Measurements from ENCODE around the gene ZBTB26.

Gene ZBTB26

DNA sequence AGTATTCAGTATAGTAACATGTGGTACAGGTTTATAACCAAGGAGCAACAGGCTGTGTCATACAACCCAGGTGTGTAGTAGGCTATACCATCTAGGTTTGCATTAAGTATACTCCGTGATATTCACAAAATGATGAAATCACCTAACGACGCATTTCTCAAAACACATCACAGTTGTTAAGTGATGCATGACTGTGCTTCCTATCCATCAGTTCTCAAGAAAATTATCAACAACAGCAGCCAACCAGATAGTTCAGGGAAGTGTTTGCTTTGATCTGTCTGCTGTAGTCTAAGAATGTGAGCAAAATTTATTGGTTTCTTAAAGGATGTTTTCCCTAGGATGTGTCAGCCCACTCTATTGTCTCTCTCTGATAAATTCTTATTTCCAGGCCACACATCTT is 7.4 kb downstream of the ZBTB26 start:
- H3K9me3 ChIP-seq (ENCODE audit: control insufficient read depth, low read length): no peaks in the 10 kb centered on the region
- H4K91ac ChIP-seq (ENCODE audit: low read length): no peak overlapping the region
- WGBS: 90% methylated on average over 3 of the region's 3 CpGs
- peaks cover 18% of the 10 kb centered on the region for H3K79me1 ChIP-seq (replicated peaks; ENCODE audit: low read length, poor library complexity, severe bottlenecking)
- H3K4me3 ChIP-seq (ENCODE audit: insufficient read depth in 1 of 2, low read depth in 1 of 2, low read length in 2 of 2): no peak overlapping the region
- no peak overlapping the region for H3K4ac ChIP-seq (ENCODE audit: low read depth in 1 of 2, low read length in 2 of 2)
- no peak overlapping the region for H3K23ac ChIP-seq (ENCODE audit: low read length in 2 of 2)
- H3K9ac ChIP-seq (ENCODE audit: low read length): no peak overlapping the region
- H3K14ac ChIP-seq (ENCODE audit: low read length in 2 of 2): no peak overlapping the region
- no peak overlapping the region for H3K27ac ChIP-seq (ENCODE audit: low read length, poor library complexity, severe bottlenecking)
- H2BK5ac ChIP-seq (ENCODE audit: low read depth, low read length, poor library complexity, severe bottlenecking): no peak overlapping the region
- DNase-seq: no peak
- no peak overlapping the region for H2AFZ ChIP-seq (ENCODE audit: low read depth, low read length)
- H3K36me3 ChIP-seq (ENCODE audit: control insufficient read depth in 1 of 2, insufficient read depth in 2 of 2, low read depth in 1 of 2, low read length in 2 of 2): peaks cover 6 to 19% of the 10 kb centered on the region in 2 experiments
- no peak overlapping the region for H2BK120ac ChIP-seq (ENCODE audit: low read depth, low read length)
- H2BK12ac ChIP-seq (ENCODE audit: low read length in 2 of 2): no peak overlapping the region
- H3K4me1 ChIP-seq (ENCODE audit: control insufficient read depth, insufficient read depth, low read depth, low read length): no peaks in the 10 kb centered on the region
- H3K4me2 ChIP-seq (ENCODE audit: low read length, poor library complexity, severe bottlenecking): no peak overlapping the region
- no peaks in the 10 kb centered on the region for H3K27me3 ChIP-seq (ENCODE audit: control insufficient read depth in 1 of 2, insufficient read depth in 1 of 2, low read length in 2 of 2)
- H4K8ac ChIP-seq (ENCODE audit: low read length): no peak overlapping the region
- H2BK15ac ChIP-seq (ENCODE audit: low read depth, poor library complexity, severe bottlenecking): no peak overlapping the region
- no peak overlapping the region for H2AK5ac ChIP-seq (ENCODE audit: low read length, severe bottlenecking)
- no peak overlapping the region for H3K18ac ChIP-seq (ENCODE audit: low read depth in 1 of 2, low read length in 2 of 2)

DNA sequence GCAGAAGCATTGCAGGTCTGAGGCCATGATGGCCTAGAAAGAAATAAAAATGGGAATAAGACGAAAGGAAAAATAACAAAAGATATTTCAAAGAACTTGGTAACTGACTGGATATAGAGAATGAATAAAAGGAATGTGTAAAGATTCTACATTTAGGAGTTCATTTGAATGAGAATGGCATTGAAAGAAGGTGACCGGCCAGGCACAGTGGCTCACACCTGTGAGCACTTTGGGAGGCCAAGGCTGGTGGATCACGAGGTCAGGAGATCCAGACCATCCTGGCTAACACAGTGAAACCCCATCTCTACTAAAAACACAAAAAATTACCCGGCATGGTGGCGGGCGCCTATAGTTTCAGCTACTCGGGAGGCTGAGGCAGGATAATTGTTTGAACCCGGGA is 8.6 kb downstream of the ZBTB26 start:
- Histone ChIP-seq H2BK5ac (ENCODE audit: low read depth, low read length, poor library complexity, severe bottlenecking) (no peak overlapping the region), H3K4me3 (ENCODE audit: insufficient read depth in 1 of 2, low read depth in 1 of 2, low read length in 2 of 2) (no peak overlapping the region), H3K18ac (ENCODE audit: low read depth in 1 of 2, low read length in 2 of 2) (no peak overlapping the region), H2BK15ac (ENCODE audit: low read depth, poor library complexity, severe bottlenecking) (no peak overlapping the region), H3K14ac (ENCODE audit: low read length in 2 of 2) (no peak overlapping the region), H3K9ac (ENCODE audit: low read length) (no peak overlapping the region), H2BK120ac (ENCODE audit: low read depth, low read length) (no peak overlapping the region), H3K4ac (ENCODE audit: low read depth in 1 of 2, low read length in 2 of 2) (no peak overlapping the region), H3K27ac (ENCODE audit: low read length, poor library complexity, severe bottlenecking) (no peak overlapping the region), H3K27me3 (ENCODE audit: control insufficient read depth in 1 of 2, insufficient read depth in 1 of 2, low read length in 2 of 2) (no peaks in the 10 kb centered on the region), H2BK12ac (ENCODE audit: low read length in 2 of 2) (no peak overlapping the region), H3K79me1 (replicated peaks; ENCODE audit: low read length, poor library complexity, severe bottlenecking) (peaks cover 19% of the 10 kb centered on the region), H3K9me3 (ENCODE audit: control insufficient read depth, low read length) (no peaks in the 10 kb centered on the region), H4K8ac (ENCODE audit: low read length) (no peak overlapping the region), H3K4me1 (ENCODE audit: control insufficient read depth, insufficient read depth, low read depth, low read length) (no peaks in the 10 kb centered on the region), H2AK5ac (ENCODE audit: low read length, severe bottlenecking) (no peak overlapping the region), H3K4me2 (ENCODE audit: low read length, poor library complexity, severe bottlenecking) (no peak overlapping the region), H4K91ac (ENCODE audit: low read length) (no peak overlapping the region), H3K36me3 (ENCODE audit: control insufficient read depth in 1 of 2, insufficient read depth in 2 of 2, low read depth in 1 of 2, low read length in 2 of 2) (peaks cover 6 to 30% of the 10 kb centered on the region in 2 experiments), H3K23ac (ENCODE audit: low read length in 2 of 2) (no peak overlapping the region), H2AFZ (ENCODE audit: low read depth, low read length) (no peak overlapping the region)
- 97% methylated on average over 4 of the region's 8 CpGs for WGBS
- DNase-seq: no peak

DNA sequence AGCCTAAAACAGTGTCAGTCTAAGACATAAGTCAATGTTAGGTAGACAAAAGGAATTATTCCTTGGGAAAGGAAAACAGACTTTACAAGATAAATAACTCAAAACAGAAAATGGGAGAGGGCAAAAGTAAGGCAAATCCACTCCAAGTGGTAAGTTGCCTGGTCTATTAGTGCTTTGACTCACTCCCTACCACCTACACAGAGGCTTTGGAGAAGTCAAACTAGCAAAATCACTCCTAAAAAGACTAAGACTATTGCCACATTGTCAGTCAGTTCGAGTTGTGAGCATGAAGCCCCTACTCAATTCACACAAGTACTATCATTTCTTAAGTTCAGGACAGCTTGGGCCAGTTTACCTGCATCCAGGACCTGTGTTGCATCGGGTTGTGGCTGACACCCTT is 13.0 kb downstream of the ZBTB26 start:
- H3K18ac ChIP-seq (ENCODE audit: low read depth in 1 of 2, low read length in 2 of 2): no peak overlapping the region
- no peak overlapping the region for H3K27ac ChIP-seq (ENCODE audit: low read length, poor library complexity, severe bottlenecking)
- H3K79me1 ChIP-seq (replicated peaks; ENCODE audit: low read length, poor library complexity, severe bottlenecking): peaks cover 22% of the 10 kb centered on the region
- H3K4me2 ChIP-seq (ENCODE audit: low read length, poor library complexity, severe bottlenecking): no peak overlapping the region
- H2BK5ac ChIP-seq (ENCODE audit: low read depth, low read length, poor library complexity, severe bottlenecking): no peak overlapping the region
- H2BK120ac ChIP-seq (ENCODE audit: low read depth, low read length): no peak overlapping the region
- no peaks in the 10 kb centered on the region for H3K4me1 ChIP-seq (ENCODE audit: control insufficient read depth, insufficient read depth, low read depth, low read length)
- DNase-seq: no peak
- no peak overlapping the region for H3K23ac ChIP-seq (ENCODE audit: low read length in 2 of 2)
- H4K8ac ChIP-seq (ENCODE audit: low read length): no peak overlapping the region
- no peaks in the 10 kb centered on the region for H3K9me3 ChIP-seq (ENCODE audit: control insufficient read depth, low read length)
- no peak overlapping the region for H3K14ac ChIP-seq (ENCODE audit: low read length in 2 of 2)
- H2AK5ac ChIP-seq (ENCODE audit: low read length, severe bottlenecking): no peak overlapping the region
- H3K4ac ChIP-seq (ENCODE audit: low read depth in 1 of 2, low read length in 2 of 2): no peak overlapping the region
- no peak overlapping the region for H3K9ac ChIP-seq (ENCODE audit: low read length)
- WGBS: 87% methylated on average over 2 of the region's 2 CpGs
- peaks cover 0 to 30% of the 10 kb centered on the region in 2 experiments for H3K36me3 ChIP-seq (ENCODE audit: control insufficient read depth in 1 of 2, insufficient read depth in 2 of 2, low read depth in 1 of 2, low read length in 2 of 2)
- no peak overlapping the region for H3K4me3 ChIP-seq (ENCODE audit: insufficient read depth in 1 of 2, low read depth in 1 of 2, low read length in 2 of 2)
- H4K91ac ChIP-seq (ENCODE audit: low read length): no peak overlapping the region
- no peak overlapping the region for H2BK12ac ChIP-seq (ENCODE audit: low read length in 2 of 2)
- no peak overlapping the region for H2AFZ ChIP-seq (ENCODE audit: low read depth, low read length)
- H3K27me3 ChIP-seq (ENCODE audit: control insufficient read depth in 1 of 2, insufficient read depth in 1 of 2, low read length in 2 of 2): no peaks in the 10 kb centered on the region
- H2BK15ac ChIP-seq (ENCODE audit: low read depth, poor library complexity, severe bottlenecking): no peak overlapping the region

DNA sequence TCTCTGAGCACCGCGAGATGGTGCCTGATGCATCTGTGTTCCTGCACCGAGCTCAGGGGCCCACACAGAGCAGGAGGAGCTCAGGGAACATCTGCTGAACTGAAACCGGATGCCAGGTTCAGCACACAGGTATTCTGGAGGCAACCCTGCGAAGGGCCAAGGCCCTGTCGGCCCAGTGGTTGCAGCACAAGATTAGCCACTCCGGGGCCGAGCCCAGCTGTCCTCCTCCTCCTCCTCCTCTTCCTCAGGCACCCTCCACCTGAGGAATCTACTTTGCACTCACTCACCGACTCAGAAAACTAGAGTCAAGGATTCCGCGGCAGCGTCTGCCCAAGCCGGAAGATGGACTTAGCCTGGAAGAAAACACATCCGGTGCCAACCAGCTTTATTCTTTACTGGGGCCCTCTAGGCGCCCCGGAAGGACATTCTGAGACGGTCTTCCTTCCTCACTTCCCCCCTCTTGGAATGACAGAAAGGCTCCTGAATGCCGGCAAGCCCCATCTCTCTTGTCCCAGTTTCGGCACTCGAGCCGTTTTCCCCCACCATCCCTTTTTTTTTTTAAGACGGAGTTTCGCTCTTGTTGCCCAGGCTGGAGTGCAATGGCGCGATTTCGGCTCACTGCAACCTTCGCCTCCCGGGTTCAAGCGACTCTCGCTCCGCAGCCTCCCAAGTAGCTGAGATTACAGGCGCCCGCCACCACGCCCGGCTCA is 18.2 kb downstream of the ZBTB26 start, which contains the start of gene ZBTB6:
Gene ZBTB6 (minus strand): TSS at position 360 of the 710 bp plus-strand sequence. CDS start 1,251 bp downstream, outside the sequence.
- WGBS: under 1% methylated on average over 35 of the region's 35 CpGs
- Histone ChIP-seq H3K4me3 (ENCODE audit: insufficient read depth in 1 of 2, low read depth in 1 of 2, low read length in 2 of 2) (peak within 1 kb of the TSS; percentile 70 to 92), H2BK12ac (ENCODE audit: low read length in 2 of 2) (no peak within 1 kb of the TSS), H3K14ac (ENCODE audit: low read length in 2 of 2) (no peak within 1 kb of the TSS), H2AFZ (ENCODE audit: low read depth, low read length) (peak within 1 kb of the TSS; percentile 7), H2AK5ac (ENCODE audit: low read length, severe bottlenecking) (no peak within 1 kb of the TSS), H2BK5ac (ENCODE audit: low read depth, low read length, poor library complexity, severe bottlenecking) (no peak within 1 kb of the TSS), H3K27me3 (ENCODE audit: control insufficient read depth in 1 of 2, insufficient read depth in 1 of 2, low read length in 2 of 2) (no peaks in the 10 kb centered on the region), H3K9me3 (ENCODE audit: control insufficient read depth, low read length) (no peaks in the 10 kb centered on the region), H3K23ac (ENCODE audit: low read length in 2 of 2) (no peak within 1 kb of the TSS), H3K4me2 (ENCODE audit: low read length, poor library complexity, severe bottlenecking) (peak within 1 kb of the TSS; percentile 73), H3K9ac (ENCODE audit: low read length) (peak within 1 kb of the TSS; percentile 91), H3K79me1 (replicated peaks; ENCODE audit: low read length, poor library complexity, severe bottlenecking) (peaks cover 16% of the 10 kb centered on the region), H2BK15ac (ENCODE audit: low read depth, poor library complexity, severe bottlenecking) (no peak within 1 kb of the TSS), H3K4ac (ENCODE audit: low read depth in 1 of 2, low read length in 2 of 2) (peak within 1 kb of the TSS; percentile 49 to 96), H4K8ac (ENCODE audit: low read length) (peak within 1 kb of the TSS; percentile 98), H3K36me3 (ENCODE audit: control insufficient read depth in 1 of 2, insufficient read depth in 2 of 2, low read depth in 1 of 2, low read length in 2 of 2) (peaks cover 4 to 35% of the 10 kb centered on the region in 2 experiments), H3K4me1 (ENCODE audit: control insufficient read depth, insufficient read depth, low read depth, low read length) (no peaks in the 10 kb centered on the region), H4K91ac (ENCODE audit: low read length) (peak within 1 kb of the TSS; percentile 88), H3K27ac (ENCODE audit: low read length, poor library complexity, severe bottlenecking) (peak within 1 kb of the TSS; percentile 86), H2BK120ac (ENCODE audit: low read depth, low read length) (no peak within 1 kb of the TSS), H3K18ac (ENCODE audit: low read depth in 1 of 2, low read length in 2 of 2) (peak within 1 kb of the TSS; percentile 21 to 85)
- DNase-seq: peak; percentile 92
